HG03565 (cell line): ENCODE measurements around the gene PDGFRB.

Source experiments
- ATAC-seq: cut with Tn5 transposase; IDR thresholded peaks from one replicate; pipeline ENCODE4 v1.9.1; 2021; ENCODE audit warnings: mild to moderate bottlenecking, moderate library complexity; ENCODE audit not compliant: unreplicated experiment

PDGFRB gene

GRCh38 chr5:150147670-150148069 is 8.0 kb downstream of the PDGFRB start:
- no peak for ATAC-seq

- ATAC-seq = no peak
These were observed 8.6 kb downstream of the PDGFRB start for GRCh38 chr5:150146862-150147601.

- no peak for ATAC-seq
These were observed 9.4 kb downstream of the PDGFRB start for GRCh38 chr5:150146235-150146634.

GRCh38 chr5:150144879-150145278 is 10.8 kb downstream of the PDGFRB start:
- ATAC-seq = no peak

- ATAC-seq = no peak
These were observed 11.3 kb downstream of the PDGFRB start for GRCh38 chr5:150144246-150144801.

- no peak for ATAC-seq
These were observed 12.0 kb downstream of the PDGFRB start for GRCh38 chr5:150143350-150144245.

GRCh38 chr5:150142959-150143349 is 12.7 kb downstream of the PDGFRB start:
- no peak for ATAC-seq

- no peak for ATAC-seq
These were observed 13.3 kb downstream of the PDGFRB start for GRCh38 chr5:150142185-150142958.

GRCh38 chr5:150141544-150142184 is 14.0 kb downstream of the PDGFRB start:
- no peak for ATAC-seq

- no peak for ATAC-seq
These were observed 14.8 kb downstream of the PDGFRB start for GRCh38 chr5:150140830-150141229.

GRCh38 chr5:150139334-150139733 is 16.3 kb downstream of the PDGFRB start:
- no peak for ATAC-seq

GRCh38 chr5:150138551-150139265 is 16.9 kb downstream of the PDGFRB start:
- no peak for ATAC-seq

GRCh38 chr5:150137997-150138396 is 17.6 kb downstream of the PDGFRB start:
- no peak for ATAC-seq

GRCh38 chr5:150137168-150137957 is 18.3 kb downstream of the PDGFRB start:
- ATAC-seq = no peak

- ATAC-seq = no peak
These were observed 19.1 kb downstream of the PDGFRB start for GRCh38 chr5:150136305-150137167.

GRCh38 chr5:150135557-150136304 is 19.9 kb downstream of the PDGFRB start:
- ATAC-seq = no peak

- no peak for ATAC-seq
These were observed 21.5 kb downstream of the PDGFRB start for GRCh38 chr5:150134198-150134588.
